Activated naive CD8-positive, alpha-beta T cell treated with anti-CD3 and anti-CD28 coated beads for 36 hours (primary cell): ENCODE measurements around the gene SNX22. TPM values are rescaled to one million over a fixed set of nuclear protein-coding genes. Genes with fewer than 3 reads are reported as not detected.
"Not testable (repeated sequence)": the region's sequence is repeated elsewhere in the genome, so short reads cannot be mapped to it uniquely, and the experiment has no call there.

ENCODE experiments used
- DNase-seq: peaks from one replicate; pipeline ENCODE4 v3.0.0; 2021
- H3K27ac Mint-ChIP-seq: one replicate; pipeline ENCODE4 v1.8.0; 2022; ENCODE audit warnings: mild to moderate bottlenecking, moderate library complexity, mixed read lengths
- H3K27me3 Mint-ChIP-seq: one replicate; pipeline ENCODE4 v1.8.0; 2022; ENCODE audit warnings: mild to moderate bottlenecking, mixed read lengths
- H3K36me3 Mint-ChIP-seq: one replicate; pipeline ENCODE4 v1.8.0; 2021; ENCODE audit warnings: mild to moderate bottlenecking, mixed read lengths
- H3K4me1 Mint-ChIP-seq: one replicate; pipeline ENCODE4 v1.8.0; 2021; ENCODE audit warnings: mixed read lengths
- H3K4me3 Mint-ChIP-seq: one replicate; pipeline ENCODE4 v1.8.0; 2022; ENCODE audit warnings: mild to moderate bottlenecking, moderate library complexity, mixed read lengths
- H3K9me3 Mint-ChIP-seq: one replicate; pipeline ENCODE4 v1.8.0; 2022; ENCODE audit warnings: mixed read lengths
- total RNA-seq, 2 experiments: library from RNA; stranded (reverse); gene quantifications; one replicate each; pipeline ENCODE4 v1.2.3, GENCODE V29; 2021

The SNX22 gene
- total RNA-seq = under 1 TPM; 0.42 to 0.74 TPM

DNA sequence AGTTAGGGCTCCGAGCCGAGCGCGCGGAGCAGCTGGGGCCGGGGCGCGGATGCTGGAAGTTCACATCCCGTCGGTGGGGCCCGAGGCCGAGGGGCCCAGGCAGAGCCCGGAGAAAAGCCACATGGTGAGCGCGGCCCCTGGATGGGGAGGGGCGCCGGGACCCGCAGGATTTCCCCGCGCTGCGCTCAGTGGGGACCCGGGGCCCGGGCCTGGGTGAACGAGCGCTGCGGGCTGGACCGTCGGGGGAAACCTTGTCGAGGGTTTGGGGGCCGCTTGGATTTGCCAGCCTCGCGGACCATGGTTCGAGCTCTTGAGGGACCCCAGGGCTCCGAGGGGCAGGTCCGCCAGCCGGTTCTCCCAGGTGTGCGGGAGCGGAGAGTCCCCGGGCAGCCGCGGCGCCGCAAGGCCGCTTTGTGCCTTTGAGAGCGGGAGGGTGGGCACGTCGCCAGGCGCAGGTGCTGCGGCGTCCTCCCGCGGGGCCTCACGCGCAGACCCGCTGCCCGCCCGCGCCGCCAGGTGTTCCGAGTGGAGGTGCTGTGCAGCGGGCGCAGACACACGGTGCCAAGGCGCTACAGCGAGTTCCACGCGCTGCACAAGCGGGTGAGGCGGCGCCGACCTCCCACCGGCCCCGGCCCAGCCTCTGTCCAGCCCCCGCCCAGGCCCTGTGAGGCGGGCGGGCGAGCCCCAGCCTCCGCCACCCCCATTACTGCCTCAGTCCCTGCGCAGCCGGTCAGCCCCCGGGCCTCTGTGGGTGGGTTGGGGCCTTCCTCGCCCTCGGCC, at the start of gene SNX22:
TSS of gene SNX22 (plus strand) at position 5 of the 780 bp plus-strand sequence. CDS start at position 50, 45 bp downstream.
- no peak within 1 kb of the TSS for H3K27ac Mint-ChIP-seq
- DNase-seq = peak; percentile 35

GRCh38 chr15:64102497-64102896, 49.0 kb upstream of the SNX22 start:
- H3K4me3 Mint-ChIP-seq = no peak overlapping the region
- H3K9me3 Mint-ChIP-seq = no peaks in the 10 kb centered on the region
- DNase-seq = no peak
- no peak overlapping the region for H3K27ac Mint-ChIP-seq
- H3K36me3 Mint-ChIP-seq = peaks cover 14% of the 10 kb centered on the region
- no peaks in the 10 kb centered on the region for H3K27me3 Mint-ChIP-seq
- H3K4me1 Mint-ChIP-seq = peaks cover 41% of the 10 kb centered on the region

More for the DNA sequence above, at the start of gene SNX22:
- Mint-ChIP-seq H3K27me3 (peaks cover 16% of the 10 kb centered on the region), H3K36me3 (peaks cover 7% of the 10 kb centered on the region), H3K4me3 (peak within 1 kb of the TSS; percentile 59), H3K4me1 (peaks cover 16% of the 10 kb centered on the region), H3K9me3 (no peaks in the 10 kb centered on the region)

DNA sequence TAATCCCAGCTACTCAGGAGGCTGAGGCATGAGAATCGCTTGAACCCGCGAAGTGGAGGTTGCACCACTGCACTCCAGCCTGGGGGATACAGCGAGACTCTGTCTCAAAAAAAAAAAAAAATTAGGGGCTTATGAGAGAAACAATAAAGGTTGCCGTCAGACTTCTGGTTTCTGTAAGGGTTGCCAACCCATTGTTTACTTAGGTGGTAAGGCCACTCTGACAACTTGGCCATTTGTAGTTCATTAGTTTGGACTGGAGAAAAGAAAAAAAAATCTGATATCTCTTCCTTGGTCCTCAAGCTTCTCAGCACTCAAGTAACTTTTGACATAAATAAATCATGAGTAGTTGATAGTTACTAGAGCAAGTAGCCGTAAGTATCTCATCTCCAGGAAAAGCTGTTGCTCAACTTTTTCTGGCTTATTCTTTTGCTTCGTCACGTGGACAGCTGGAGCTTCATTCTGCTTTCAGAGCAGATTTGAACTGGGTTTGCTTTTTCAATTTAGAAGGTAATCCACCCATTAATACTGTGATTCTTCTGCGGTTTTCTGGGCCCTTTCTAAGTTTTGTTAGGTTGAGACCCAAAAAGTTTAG, 46.3 kb upstream of the SNX22 start:
- Mint-ChIP-seq H3K27me3 (no peaks in the 10 kb centered on the region), H3K4me3 (no peak overlapping the region), H3K4me1 (peaks cover 31% of the 10 kb centered on the region), H3K36me3 (peaks cover 13% of the 10 kb centered on the region), H3K9me3 (no peaks in the 10 kb centered on the region), H3K27ac (no peak overlapping the region)
- DNase-seq = no peak

DNA sequence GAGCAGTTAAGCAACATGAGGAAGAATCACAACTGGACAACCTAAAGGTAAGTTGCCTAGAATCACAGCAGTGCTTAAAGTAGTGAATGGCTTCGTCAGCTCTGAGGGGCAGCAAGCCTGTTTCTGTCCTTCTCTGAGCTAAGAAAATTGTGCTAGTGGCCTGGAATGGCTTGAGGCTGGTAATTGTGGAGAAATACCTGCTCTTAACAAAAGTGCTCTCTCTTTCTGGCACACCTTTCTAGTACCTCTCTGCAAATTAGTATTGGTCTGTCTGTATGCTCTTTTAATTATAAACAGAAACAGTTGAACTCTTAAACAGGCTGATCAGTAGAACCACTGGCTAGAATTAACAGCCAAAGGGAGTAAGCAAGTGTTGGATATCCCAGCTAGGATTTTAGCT, 44.2 kb upstream of the SNX22 start:
- H3K9me3 Mint-ChIP-seq = no peaks in the 10 kb centered on the region
- no peak overlapping the region for H3K27ac Mint-ChIP-seq
- DNase-seq = no peak
- no peaks in the 10 kb centered on the region for H3K27me3 Mint-ChIP-seq
- no peak overlapping the region for H3K4me3 Mint-ChIP-seq
- peaks cover 17% of the 10 kb centered on the region for H3K36me3 Mint-ChIP-seq
- H3K4me1 Mint-ChIP-seq = peaks cover 39% of the 10 kb centered on the region

DNA sequence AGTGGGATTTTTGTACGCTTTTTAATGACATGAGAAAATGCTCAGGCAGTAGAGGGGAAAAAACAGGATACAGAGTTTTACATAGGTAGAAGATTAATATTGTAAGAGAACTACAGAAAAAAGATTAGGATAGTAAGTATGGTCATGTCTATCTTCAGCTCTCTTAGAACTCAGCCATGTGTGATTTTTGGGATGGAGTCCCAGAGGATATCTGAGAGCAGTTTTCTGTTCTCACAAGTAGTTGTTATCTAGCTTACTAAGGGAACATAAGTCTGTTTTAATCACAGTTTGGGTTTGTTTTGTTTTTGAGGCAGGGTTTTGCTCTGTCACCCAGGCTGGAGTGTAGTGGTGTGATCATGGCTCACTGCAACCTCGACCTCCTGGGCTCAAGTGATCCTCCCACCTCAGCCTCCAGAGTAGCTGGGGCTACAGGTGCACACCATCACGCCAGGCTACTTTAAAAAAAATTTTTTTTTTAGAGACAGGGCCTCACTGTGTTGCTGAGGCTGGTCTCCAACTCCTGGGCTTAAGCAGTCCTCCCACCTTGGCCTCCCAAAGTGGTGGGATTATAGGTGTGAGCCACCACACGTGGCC, 41.3 kb upstream of the SNX22 start:
- H3K36me3 Mint-ChIP-seq = peaks cover 19% of the 10 kb centered on the region
- H3K4me3 Mint-ChIP-seq, H3K27ac Mint-ChIP-seq, DNase-seq, H3K27me3 Mint-ChIP-seq, H3K9me3 Mint-ChIP-seq: not testable (repeated sequence)
- peaks cover 37% of the 10 kb centered on the region for H3K4me1 Mint-ChIP-seq

DNA sequence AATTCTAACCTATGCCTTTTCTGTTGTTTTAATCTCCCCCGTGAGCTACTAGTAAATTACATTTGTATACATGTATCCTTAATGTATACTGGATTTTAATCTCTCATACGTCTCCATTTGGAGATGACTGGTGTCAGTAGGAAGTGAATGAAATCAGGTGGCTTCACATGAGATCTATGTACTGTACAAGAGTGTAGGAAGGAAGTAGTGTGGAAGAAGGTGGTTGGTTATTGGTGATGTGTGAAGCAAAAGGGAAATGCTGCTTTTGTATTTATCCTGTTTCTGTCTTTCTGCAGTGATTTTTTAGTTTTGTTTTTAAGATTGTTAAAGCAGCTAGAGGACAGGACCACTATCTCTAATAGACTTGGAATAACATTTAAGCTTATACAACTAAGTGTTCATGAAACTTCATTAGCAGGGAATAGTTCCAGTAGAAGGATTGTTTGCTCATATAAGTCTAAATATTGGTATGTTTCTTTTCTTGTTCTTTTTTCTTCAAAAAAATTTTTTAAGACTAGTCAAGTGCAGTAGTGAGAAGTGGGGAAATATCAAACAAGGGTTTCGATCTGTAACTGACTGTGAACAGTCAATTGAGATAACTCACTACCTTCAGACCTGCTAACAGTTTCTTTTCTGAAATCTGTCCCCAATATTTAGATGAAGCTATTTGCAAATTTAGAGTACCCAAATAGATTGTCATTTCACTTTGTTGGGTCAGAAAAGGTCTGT, 40.4 kb upstream of the SNX22 start:
- Mint-ChIP-seq H3K4me3 (no peak overlapping the region), H3K9me3 (no peaks in the 10 kb centered on the region), H3K27ac (no peak overlapping the region), H3K36me3 (peaks cover 19% of the 10 kb centered on the region), H3K27me3 (no peaks in the 10 kb centered on the region), H3K4me1 (peaks cover 37% of the 10 kb centered on the region)
- DNase-seq = no peak

- no peak for DNase-seq
- Mint-ChIP-seq H3K9me3 (no peaks in the 10 kb centered on the region), H3K4me1 (peaks cover 35% of the 10 kb centered on the region), H3K27ac (no peak overlapping the region), H3K27me3 (no peaks in the 10 kb centered on the region), H3K36me3 (peaks cover 19% of the 10 kb centered on the region), H3K4me3 (no peak overlapping the region)
Observed at GRCh38 chr15:64111679-64112050, 39.9 kb upstream of the SNX22 start.

- Mint-ChIP-seq H3K27ac (no peak overlapping the region), H3K27me3 (no peaks in the 10 kb centered on the region), H3K4me1 (peaks cover 30% of the 10 kb centered on the region), H3K4me3 (no peak overlapping the region), H3K36me3 (peaks cover 20% of the 10 kb centered on the region), H3K9me3 (no peaks in the 10 kb centered on the region)
- DNase-seq = no peak
Observed at GRCh38 chr15:64112073-64112772, 39.3 kb upstream of the SNX22 start.

GRCh38 chr15:64112904-64113303, 38.6 kb upstream of the SNX22 start:
- Mint-ChIP-seq H3K27ac (no peak overlapping the region), H3K4me3 (no peak overlapping the region), H3K27me3 (no peaks in the 10 kb centered on the region), H3K4me1 (peaks cover 30% of the 10 kb centered on the region), H3K36me3 (peaks cover 23% of the 10 kb centered on the region), H3K9me3 (no peaks in the 10 kb centered on the region)
- no peak for DNase-seq

DNA sequence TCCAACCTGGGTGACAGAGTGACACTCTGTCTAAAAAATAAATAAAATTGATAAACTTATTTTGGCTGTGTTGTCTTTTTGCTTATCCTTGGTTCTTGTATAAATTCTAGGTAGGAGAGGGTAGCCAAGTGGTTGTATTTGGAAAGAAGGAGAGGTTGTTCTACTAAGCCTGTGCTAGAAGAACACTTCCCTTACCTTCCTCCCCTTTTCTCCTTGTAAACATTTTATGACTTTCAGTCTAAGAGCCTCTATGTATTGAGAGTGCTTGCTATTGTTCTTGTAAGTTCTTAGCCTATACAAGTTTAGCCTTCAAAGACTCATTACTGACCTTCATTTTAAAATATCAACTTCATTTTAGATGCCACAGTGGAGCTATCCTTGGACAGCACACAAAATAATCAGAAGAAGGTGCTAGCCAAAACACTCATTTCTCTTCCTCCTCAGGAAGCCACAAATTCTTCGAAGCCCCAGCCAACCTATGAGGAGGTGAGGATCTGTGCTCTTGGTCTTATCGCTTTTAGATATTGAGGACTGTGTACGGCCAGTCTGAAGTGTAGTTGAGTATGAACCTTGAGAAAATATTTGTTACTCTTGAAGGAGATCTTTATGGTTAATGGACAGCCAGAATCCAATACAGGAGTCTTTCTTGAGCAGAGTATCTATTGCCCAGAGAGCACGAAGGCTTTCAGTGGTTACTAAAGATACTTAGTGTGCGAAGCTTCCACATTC, 33.6 kb upstream of the SNX22 start:
- Mint-ChIP-seq H3K9me3 (no peaks in the 10 kb centered on the region), H3K4me3 (no peak overlapping the region), H3K36me3 (peaks cover 26% of the 10 kb centered on the region), H3K27ac (no peak overlapping the region), H3K4me1 (peaks cover 2% of the 10 kb centered on the region), H3K27me3 (no peaks in the 10 kb centered on the region)
- no peak for DNase-seq

GRCh38 chr15:64120322-64120721, 31.2 kb upstream of the SNX22 start:
- H3K4me3 Mint-ChIP-seq = not testable (repeated sequence)

DNA sequence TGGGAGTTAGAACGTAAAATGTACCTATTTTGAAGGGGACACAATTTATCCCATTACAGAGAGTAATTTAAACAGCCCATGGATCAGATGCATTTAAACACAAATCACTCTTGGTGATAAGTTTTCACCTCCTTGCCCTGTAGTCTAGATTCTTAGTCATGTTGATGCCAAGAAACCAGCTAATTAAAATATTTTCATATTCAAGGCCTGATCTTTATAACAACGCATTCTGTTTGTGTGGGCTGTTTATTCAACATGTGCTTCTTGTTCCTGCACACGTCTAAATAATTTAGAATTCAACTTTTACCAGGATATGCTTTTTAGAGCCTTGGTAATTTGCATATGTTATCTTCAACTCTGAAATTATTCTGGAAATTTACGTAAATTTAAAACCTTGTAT, 29.9 kb upstream of the SNX22 start:
- Mint-ChIP-seq H3K36me3 (peaks cover 20% of the 10 kb centered on the region), H3K27me3 (no peaks in the 10 kb centered on the region), H3K9me3 (no peaks in the 10 kb centered on the region)

More at GRCh38 chr15:64120322-64120721, 31.2 kb upstream of the SNX22 start:
- not testable (repeated sequence) for H3K9me3 Mint-ChIP-seq, H3K4me1 Mint-ChIP-seq, H3K27ac Mint-ChIP-seq, DNase-seq, H3K27me3 Mint-ChIP-seq
- H3K36me3 Mint-ChIP-seq = peaks cover 20% of the 10 kb centered on the region

DNA sequence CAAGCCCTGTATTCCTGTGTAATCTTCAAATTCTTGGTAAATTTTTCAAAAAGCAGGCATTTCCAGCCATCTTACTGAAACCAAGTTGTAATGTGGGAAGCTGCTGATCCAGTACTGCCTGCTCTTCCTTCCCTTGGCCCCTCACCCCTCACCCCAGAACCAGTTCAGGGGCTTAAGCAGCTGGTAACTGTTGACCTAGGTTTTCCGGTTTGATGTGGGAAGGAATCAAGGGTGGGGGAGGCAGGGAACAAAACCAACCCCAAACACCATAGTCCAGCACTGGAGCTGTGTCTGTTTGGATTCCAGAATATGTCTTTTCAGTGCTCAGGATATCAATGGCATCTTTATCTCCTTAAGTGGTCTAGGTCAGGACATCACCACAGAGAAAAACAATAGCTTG, 29.1 kb upstream of the SNX22 start:
- Mint-ChIP-seq H3K36me3 (peaks cover 20% of the 10 kb centered on the region), H3K4me1 (no peaks in the 10 kb centered on the region)

More for the DNA sequence above, 29.9 kb upstream of the SNX22 start:
- H3K4me1 Mint-ChIP-seq = no peaks in the 10 kb centered on the region
- H3K27ac Mint-ChIP-seq = no peak overlapping the region
- DNase-seq = no peak
- no peak overlapping the region for H3K4me3 Mint-ChIP-seq

DNA sequence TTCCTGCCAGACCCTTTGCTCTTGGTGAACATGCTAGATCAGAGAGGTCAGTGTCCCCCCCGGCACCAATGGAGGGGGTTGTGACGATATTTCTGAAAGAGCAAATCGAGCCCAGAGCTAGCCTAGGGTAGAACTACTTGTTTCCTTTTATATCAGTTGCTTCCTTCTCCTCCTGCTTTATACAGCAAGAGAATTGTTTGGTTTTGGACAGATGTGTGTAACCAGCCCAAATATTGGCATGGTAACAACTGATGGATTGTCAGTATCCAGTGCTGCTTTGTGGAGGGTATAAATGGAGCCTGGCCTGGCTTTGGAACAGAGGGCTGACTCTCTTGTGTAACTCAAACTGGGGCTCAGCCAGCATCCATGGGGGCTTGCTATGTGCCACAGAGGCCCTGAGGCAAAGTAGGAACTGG, 28.6 kb upstream of the SNX22 start:
- no peaks in the 10 kb centered on the region for H3K9me3 Mint-ChIP-seq
- no peaks in the 10 kb centered on the region for H3K4me1 Mint-ChIP-seq
- no peak for DNase-seq
- H3K36me3 Mint-ChIP-seq = peaks cover 21% of the 10 kb centered on the region
- H3K4me3 Mint-ChIP-seq = no peak overlapping the region
- H3K27ac Mint-ChIP-seq = no peak overlapping the region
- H3K27me3 Mint-ChIP-seq = no peaks in the 10 kb centered on the region

More for the DNA sequence above, 29.1 kb upstream of the SNX22 start:
- no peak for DNase-seq
- Mint-ChIP-seq H3K4me3 (no peak overlapping the region), H3K9me3 (no peaks in the 10 kb centered on the region), H3K27me3 (no peaks in the 10 kb centered on the region), H3K27ac (no peak overlapping the region)
